ENCODE data around the gene OGG1.

Gene OGG1

GRCh38 chr3:9787714-9788113 lies 38.0 kb downstream of the OGG1 start:
- Histone ChIP-seq H3K27ac (ENCODE audit: low read depth, low read length) (no peak overlapping the region), H3K4me3 (ENCODE audit: low read length) (no peak overlapping the region), H3K27me3 (ENCODE audit: insufficient read depth, low read length) (no peaks in the 10 kb centered on the region), H3K4me1 (ENCODE audit: insufficient read depth, low read length) (0 out of 2 replicates have a peak, but pooled peaks cover 2% of the 10 kb centered on the region), H3K9ac (ENCODE audit: low read depth, low read length) (no peak overlapping the region), H3K36me3 (ENCODE audit: insufficient read depth, low read length) (peaks cover 72% of the 10 kb centered on the region), H3K9me3 (ENCODE audit: insufficient read depth, low read depth, low read length) (no peaks in the 10 kb centered on the region)
- WGBS = 94% methylated on average over 6 of the region's 6 CpGs

DNA sequence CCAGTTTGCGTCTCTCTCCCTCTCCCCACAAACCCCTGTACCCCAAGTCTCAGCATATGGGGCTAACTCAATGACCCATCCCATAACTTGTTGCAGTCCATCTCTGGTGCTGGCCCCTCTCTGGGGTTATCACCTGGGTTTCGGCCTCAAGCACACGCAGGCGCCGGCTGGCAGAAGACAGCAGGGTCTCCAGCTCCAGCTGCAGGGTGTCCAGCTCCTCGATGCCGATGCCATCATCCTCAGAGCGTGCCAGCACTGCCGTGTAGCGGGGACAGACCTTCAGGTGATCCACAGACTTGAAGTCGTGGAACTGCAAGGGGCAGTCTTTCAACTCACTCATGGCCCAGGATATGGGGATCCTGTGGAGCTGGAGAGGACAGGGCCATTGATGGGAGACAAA lies 41.4 kb downstream of the OGG1 start:
- no peak overlapping the region for H3K9ac ChIP-seq (ENCODE audit: low read depth, low read length)
- H3K27ac ChIP-seq (ENCODE audit: low read depth, low read length) = no peak overlapping the region

DNA sequence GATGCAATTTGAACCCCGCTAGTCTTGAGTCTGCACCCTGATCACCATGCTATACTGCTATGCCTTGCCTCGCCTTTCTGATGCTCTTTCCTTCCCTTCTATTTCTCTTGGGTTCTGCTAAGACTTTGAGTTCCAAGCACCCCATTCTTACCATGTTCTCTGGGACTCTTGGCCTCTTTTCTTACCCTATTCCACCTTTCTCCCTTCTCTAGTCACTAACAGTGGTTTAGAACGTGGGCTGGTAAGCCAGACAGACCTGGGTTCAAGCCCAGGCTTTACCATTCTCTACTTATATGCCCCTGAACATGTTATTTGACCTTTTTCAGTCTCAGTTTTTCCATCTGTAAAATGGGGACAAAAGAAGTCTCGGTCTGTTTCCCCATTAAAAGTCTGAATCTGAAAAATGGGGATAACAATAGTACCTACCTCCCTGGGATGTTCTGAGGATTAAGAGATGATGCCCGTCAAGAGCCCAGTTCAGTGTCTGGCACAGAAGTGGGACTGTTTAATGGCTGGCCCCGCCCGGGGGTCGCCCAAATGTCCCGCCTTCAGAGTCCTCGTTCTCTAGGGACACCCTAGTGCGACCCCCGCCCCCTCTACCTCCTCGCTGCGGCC lies 42.1 kb downstream of the OGG1 start:
- H3K36me3 ChIP-seq (ENCODE audit: insufficient read depth, low read length) = peaks cover 49% of the 10 kb centered on the region
- no peaks in the 10 kb centered on the region for H3K27me3 ChIP-seq (ENCODE audit: insufficient read depth, low read length)

More for the DNA sequence above, 41.4 kb downstream of the OGG1 start:
- Histone ChIP-seq H3K4me1 (ENCODE audit: insufficient read depth, low read length) (peaks cover 6% of the 10 kb centered on the region; the same call in 1 of the 2 replicates), H3K4me3 (ENCODE audit: low read length) (peak overlapping the region; percentile 96), H3K36me3 (ENCODE audit: insufficient read depth, low read length) (peaks cover 56% of the 10 kb centered on the region), H3K27me3 (ENCODE audit: insufficient read depth, low read length) (no peaks in the 10 kb centered on the region), H3K9me3 (ENCODE audit: insufficient read depth, low read depth, low read length) (no peaks in the 10 kb centered on the region)
- WGBS = 95% methylated on average over 11 of the region's 11 CpGs

GRCh38 chr3:9792405-9793160 lies 42.8 kb downstream of the OGG1 start, which contains the start of the genes ARPC4 and TADA3:
TSS of gene ARPC4 (plus strand) at chr3:9793082. CDS start at chr3:9793122, 40 bp downstream.
TSS of gene TADA3 (minus strand) at chr3:9792473. CDS start at chr3:9791466, 1,007 bp downstream.
- H3K9me3 ChIP-seq (ENCODE audit: insufficient read depth, low read depth, low read length) = no peaks in the 10 kb centered on the region
- under 1% methylated on average over 65 of the region's 65 CpGs for WGBS
- H3K9ac ChIP-seq (ENCODE audit: low read depth, low read length) = peak within 1 kb of the TSS; percentile 97
- H3K36me3 ChIP-seq (ENCODE audit: insufficient read depth, low read length) = peaks cover 49% of the 10 kb centered on the region
- no peaks in the 10 kb centered on the region for H3K27me3 ChIP-seq (ENCODE audit: insufficient read depth, low read length)
- peak within 1 kb of the TSS; percentile 96 for H3K4me3 ChIP-seq (ENCODE audit: low read length)
- H3K27ac ChIP-seq (ENCODE audit: low read depth, low read length) = peak within 1 kb of the TSS; percentile 92
- H3K4me1 ChIP-seq (ENCODE audit: insufficient read depth, low read length) = peaks cover 6% of the 10 kb centered on the region; the same call in 1 of the 2 replicates

More for the DNA sequence above, 42.1 kb downstream of the OGG1 start:
- Histone ChIP-seq H3K4me1 (ENCODE audit: insufficient read depth, low read length) (peaks cover 6% of the 10 kb centered on the region; the same call in 1 of the 2 replicates), H3K4me3 (ENCODE audit: low read length) (peak overlapping the region; percentile 96), H3K27ac (ENCODE audit: low read depth, low read length) (peak overlapping the region; percentile 92), H3K9me3 (ENCODE audit: insufficient read depth, low read depth, low read length) (no peaks in the 10 kb centered on the region), H3K9ac (ENCODE audit: low read depth, low read length) (peak overlapping the region; percentile 97)
- WGBS = 19% methylated on average over 14 of the region's 14 CpGs

DNA sequence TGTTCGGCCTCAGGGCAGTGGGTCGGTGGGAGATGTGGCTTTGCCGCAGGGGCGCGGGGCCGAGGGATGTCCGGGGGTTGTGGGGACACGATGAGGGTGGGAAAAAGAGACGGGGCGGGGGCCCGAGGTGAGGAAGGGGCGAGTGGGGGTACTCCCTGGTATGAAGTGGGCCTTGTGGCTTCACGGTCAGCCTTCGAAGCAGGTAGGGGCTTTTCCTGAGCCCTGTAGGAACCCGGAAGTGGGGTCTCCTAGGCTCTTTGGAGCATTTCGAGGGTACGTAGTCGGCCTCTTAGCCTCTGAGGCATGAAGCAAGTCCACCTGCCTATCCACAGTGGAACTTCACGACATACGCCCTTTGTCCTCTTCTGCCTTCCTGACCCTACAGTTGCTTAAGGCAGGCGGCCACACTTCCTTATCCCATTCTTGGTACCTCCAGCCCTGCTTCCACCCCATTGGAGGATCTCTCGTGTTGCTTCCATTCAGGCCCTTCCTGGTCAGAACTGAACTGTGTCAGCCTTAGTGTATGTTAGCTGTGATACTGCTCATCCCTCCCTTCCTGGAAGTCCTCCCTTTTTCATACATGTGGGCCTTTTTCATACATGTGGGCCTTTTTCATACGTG lies 43.5 kb downstream of the OGG1 start:
- H3K4me3 ChIP-seq (ENCODE audit: low read length) = peak overlapping the region; percentile 96
- peaks cover 52% of the 10 kb centered on the region for H3K36me3 ChIP-seq (ENCODE audit: insufficient read depth, low read length)
- H3K27me3 ChIP-seq (ENCODE audit: insufficient read depth, low read length) = no peaks in the 10 kb centered on the region
- WGBS = 1% methylated on average over 23 of the region's 23 CpGs
- peaks cover 6% of the 10 kb centered on the region; the same call in 1 of the 2 replicates for H3K4me1 ChIP-seq (ENCODE audit: insufficient read depth, low read length)
- peak overlapping the region; percentile 92 for H3K27ac ChIP-seq (ENCODE audit: low read depth, low read length)
- H3K9me3 ChIP-seq (ENCODE audit: insufficient read depth, low read depth, low read length) = no peaks in the 10 kb centered on the region
- peak overlapping the region; percentile 97 for H3K9ac ChIP-seq (ENCODE audit: low read depth, low read length)

- H3K27ac ChIP-seq (ENCODE audit: low read depth, low read length) = no peak overlapping the region
- H3K27me3 ChIP-seq (ENCODE audit: insufficient read depth, low read length) = no peaks in the 10 kb centered on the region
- H3K9me3 ChIP-seq (ENCODE audit: insufficient read depth, low read depth, low read length) = no peaks in the 10 kb centered on the region
- H3K4me3 ChIP-seq (ENCODE audit: low read length) = no peak overlapping the region
- H3K36me3 ChIP-seq (ENCODE audit: insufficient read depth, low read length) = peaks cover 57% of the 10 kb centered on the region
- peaks cover 6% of the 10 kb centered on the region; the same call in 1 of the 2 replicates for H3K4me1 ChIP-seq (ENCODE audit: insufficient read depth, low read length)
- WGBS = 96% methylated on average over 11 of the region's 11 CpGs
- H3K9ac ChIP-seq (ENCODE audit: low read depth, low read length) = no peak overlapping the region
These were observed 44.6 kb downstream of the OGG1 start for GRCh38 chr3:9794400-9794799.

DNA sequence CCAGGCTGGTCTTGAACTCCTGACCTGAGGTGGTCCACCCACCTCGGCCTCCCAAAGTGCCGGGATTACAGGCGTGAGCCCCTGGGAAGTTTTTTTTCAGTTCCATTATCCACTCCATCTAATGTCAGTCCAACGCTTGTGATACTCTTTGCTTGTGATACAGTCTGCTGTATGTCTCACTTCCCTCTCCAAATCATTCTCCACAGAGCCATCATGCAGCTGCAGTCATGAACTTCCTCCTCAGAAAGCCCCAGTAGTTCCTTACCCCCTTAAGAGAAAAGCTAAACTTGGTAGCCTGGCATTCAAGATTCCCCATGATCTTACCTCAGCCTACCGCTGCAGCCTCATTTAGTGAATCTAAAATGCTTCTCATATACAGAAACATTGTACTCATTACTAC lies 45.5 kb downstream of the OGG1 start:
- H3K27ac ChIP-seq (ENCODE audit: low read depth, low read length) = no peak overlapping the region
- WGBS = 94% methylated on average over 5 of the region's 5 CpGs
- H3K9me3 ChIP-seq (ENCODE audit: insufficient read depth, low read depth, low read length) = no peaks in the 10 kb centered on the region
- no peak overlapping the region for H3K9ac ChIP-seq (ENCODE audit: low read depth, low read length)
- H3K4me3 ChIP-seq (ENCODE audit: low read length) = no peak overlapping the region
- peaks cover 6% of the 10 kb centered on the region; the same call in 1 of the 2 replicates for H3K4me1 ChIP-seq (ENCODE audit: insufficient read depth, low read length)
- H3K27me3 ChIP-seq (ENCODE audit: insufficient read depth, low read length) = no peaks in the 10 kb centered on the region
- peaks cover 57% of the 10 kb centered on the region for H3K36me3 ChIP-seq (ENCODE audit: insufficient read depth, low read length)

DNA sequence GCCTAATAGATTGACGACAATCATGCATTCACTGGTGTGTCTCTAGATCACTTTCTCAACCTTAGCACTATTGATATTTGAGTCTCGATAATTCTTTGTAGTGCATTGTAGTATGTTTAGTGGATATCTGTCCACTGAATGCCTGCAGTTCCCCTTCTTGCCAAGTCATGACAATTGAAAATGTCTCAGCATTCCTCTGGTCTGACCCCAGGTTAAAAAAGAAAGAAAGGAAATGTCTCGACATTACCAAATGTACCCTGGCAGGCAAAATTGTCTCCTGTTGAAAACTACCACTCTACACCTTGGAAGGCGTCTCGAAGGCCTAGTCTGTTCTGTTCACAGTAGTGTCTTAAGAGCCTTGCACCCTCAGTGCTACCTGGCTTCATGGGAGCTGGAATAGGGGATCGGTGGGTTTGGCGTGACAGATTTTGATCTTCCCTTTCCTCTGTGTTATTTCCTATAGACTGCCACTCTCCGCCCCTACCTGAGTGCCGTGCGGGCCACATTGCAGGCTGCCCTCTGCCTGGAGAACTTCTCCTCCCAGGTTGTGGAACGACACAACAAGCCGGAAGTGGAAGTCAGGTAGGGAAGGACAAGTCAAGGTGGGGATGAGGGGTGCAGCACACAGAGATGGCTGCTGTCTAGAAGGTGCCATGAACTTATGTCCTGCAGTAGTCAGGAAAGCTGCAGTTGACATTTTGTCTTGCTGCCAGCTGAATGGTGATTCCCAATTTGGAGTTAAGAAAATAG lies 47.6 kb downstream of the OGG1 start:
- H3K4me1 ChIP-seq (ENCODE audit: insufficient read depth, low read length) = peaks cover 4% of the 10 kb centered on the region; the same call in 1 of the 2 replicates
- H3K27ac ChIP-seq (ENCODE audit: low read depth, low read length) = no peak overlapping the region
- no peaks in the 10 kb centered on the region for H3K27me3 ChIP-seq (ENCODE audit: insufficient read depth, low read length)
- no peaks in the 10 kb centered on the region for H3K9me3 ChIP-seq (ENCODE audit: insufficient read depth, low read depth, low read length)
- 95% methylated on average over 12 of the region's 12 CpGs for WGBS
- no peak overlapping the region for H3K4me3 ChIP-seq (ENCODE audit: low read length)
- no peak overlapping the region for H3K9ac ChIP-seq (ENCODE audit: low read depth, low read length)
- H3K36me3 ChIP-seq (ENCODE audit: insufficient read depth, low read length) = peaks cover 67% of the 10 kb centered on the region

- WGBS = 94% methylated on average over 5 of the region's 5 CpGs
- no peaks in the 10 kb centered on the region for H3K4me1 ChIP-seq (ENCODE audit: insufficient read depth, low read length)
- H3K4me3 ChIP-seq (ENCODE audit: low read length) = no peak overlapping the region
These were observed 50.8 kb downstream of the OGG1 start for GRCh38 chr3:9800529-9800928.

GRCh38 chr3:9803494-9803893 lies 53.7 kb downstream of the OGG1 start:
- no peak overlapping the region for H3K4me3 ChIP-seq (ENCODE audit: low read length)
- H3K27me3 ChIP-seq (ENCODE audit: insufficient read depth, low read length) = no peaks in the 10 kb centered on the region
- H3K9ac ChIP-seq (ENCODE audit: low read depth, low read length) = no peak overlapping the region
- H3K9me3 ChIP-seq (ENCODE audit: insufficient read depth, low read depth, low read length) = no peaks in the 10 kb centered on the region
- H3K27ac ChIP-seq (ENCODE audit: low read depth, low read length) = no peak overlapping the region
- no peaks in the 10 kb centered on the region for H3K4me1 ChIP-seq (ENCODE audit: insufficient read depth, low read length)
- peaks cover 87% of the 10 kb centered on the region for H3K36me3 ChIP-seq (ENCODE audit: insufficient read depth, low read length)
- WGBS = 87% methylated on average over 1 of the region's 1 CpG

More at GRCh38 chr3:9800529-9800928, 50.8 kb downstream of the OGG1 start:
- H3K9me3 ChIP-seq (ENCODE audit: insufficient read depth, low read depth, low read length) = no peaks in the 10 kb centered on the region
- H3K27me3 ChIP-seq (ENCODE audit: insufficient read depth, low read length) = no peaks in the 10 kb centered on the region
- H3K27ac ChIP-seq (ENCODE audit: low read depth, low read length) = no peak overlapping the region
- H3K9ac ChIP-seq (ENCODE audit: low read depth, low read length) = no peak overlapping the region
- peaks cover 86% of the 10 kb centered on the region for H3K36me3 ChIP-seq (ENCODE audit: insufficient read depth, low read length)

All from HUES64 (cell line).